K562 (cell line): Measurements from ENCODE around the gene NCOA3. TPM values are rescaled to one million over a fixed set of nuclear protein-coding genes. Genes with fewer than 3 reads are reported as not detected.

Experiments
- ATAC-seq: fragments of 200-7000 bp; cut with Tn5 transposase; 3 replicates; pipeline ENCODE4 v1.9.1; 2020; ENCODE audit warnings: moderate library complexity
- BruUV-seq: library from RNA; stranded (reverse); fragments of 400-500 nt; replicated peaks from 2 replicates; lab custom pipeline; 2021; lab: Mats Ljungman, UMichigan
- CTCF ChIA-PET: fragments of 300-600 bp; formaldehyde crosslinking; extraction: SDS; loops from one replicate; lab custom pipeline; 2021; ENCODE audit warnings: low intra/inter-chr PET ratio; lab: Yijun Ruan, JAX
- POLR2A ChIA-PET: fragments of 300-600, 350-650 bp; sonication (Branson Sonifier 250); formaldehyde crosslinking; extraction: SDS; loops from one replicate; lab custom pipeline; 2021; ENCODE audit warnings: antibody characterized with exemption, inconsistent platforms; lab: Yijun Ruan, JAX
- DNase-seq, 4 experiments: peaks; one replicate each; pipeline versions ENCODE4 v3.0.0 to v3.0.0-alpha.2; 2011 to 2018; ENCODE audit warnings: low spot score in 3 of 4, mixed read lengths in 3 of 4; ENCODE audit errors: extremely low read depth in 1 of 4
- FAIRE-seq: peaks from 2 replicates; lab custom pipeline; 2011; peaks lifted over from hg19 to GRCh38; lab: Jason Lieb, UNC
- H2AFZ ChIP-seq: 2 replicates; pipeline ENCODE4 v1.6.0; 2011; ENCODE audit warnings: low read depth, low read length, control low read depth, inconsistent platforms
- H3K27ac ChIP-seq: fragments of 200-600 bp; 3 replicates; pipeline ENCODE4 v1.8.0; 2011; ENCODE audit warnings: low read depth, mild to moderate bottlenecking, control low read depth, inconsistent platforms, low read length, moderate library complexity, mixed read lengths; ENCODE audit errors: extremely low read depth
- H3K27me3 ChIP-seq, 2 experiments: fragments of 300-600 bp in 1 of 2; 2 replicates in 1 of 2; 3 replicates in 1 of 2; pipeline versions ENCODE4 v1.6.0 to v1.8.0; 2011; ENCODE audit warnings: inconsistent platforms in 2 of 2, low read length in 2 of 2, mild to moderate bottlenecking in 1 of 2, mixed read lengths in 1 of 2, moderate library complexity in 1 of 2; ENCODE audit not compliant: control insufficient read depth in 2 of 2, insufficient read depth in 2 of 2
- H3K36me3 ChIP-seq: fragments of 300-600 bp; 3 replicates; pipeline ENCODE4 v1.8.0; 2011; ENCODE audit warnings: mild to moderate bottlenecking, low read length, inconsistent platforms; ENCODE audit not compliant: control insufficient read depth, insufficient read depth
- H3K4me1 ChIP-seq, 2 experiments: fragments of 200-600 bp in 1 of 2; replicated peaks in 1 of 2; 2 replicates in 1 of 2; 3 replicates in 1 of 2; pipeline versions ENCODE4 v1.5.1 to v1.8.0; 2011; ENCODE audit warnings: inconsistent platforms in 2 of 2, low read length in 2 of 2, mild to moderate bottlenecking in 1 of 2, mixed read lengths in 1 of 2, moderate library complexity in 1 of 2; ENCODE audit not compliant: control insufficient read depth in 2 of 2, insufficient read depth in 2 of 2
- H3K4me2 ChIP-seq: 2 replicates; pipeline ENCODE4 v1.6.1; 2011; ENCODE audit warnings: low read length, control low read depth, inconsistent platforms, mixed read lengths; ENCODE audit not compliant: insufficient read depth
- H3K4me3 ChIP-seq: fragments of 200-600 bp; sonication (generic), shearing (Covaris generic); 2 replicates; pipeline ENCODE4 v1.5.1; 2016; ENCODE audit warnings: control low read depth, inconsistent platforms
- H3K79me2 ChIP-seq: fragments of 200-600 bp; 3 replicates; pipeline ENCODE4 v1.8.0; 2011; ENCODE audit warnings: low read length, inconsistent platforms; ENCODE audit not compliant: control insufficient read depth, insufficient read depth
- H3K9ac ChIP-seq, 2 experiments: 2 replicates each; pipeline versions ENCODE4 v1.6.0 to v1.6.1; 2011; ENCODE audit warnings: low read depth in 2 of 2, low read length in 2 of 2, control low read depth in 1 of 2, inconsistent platforms in 1 of 2, mild to moderate bottlenecking in 1 of 2, mixed read lengths in 1 of 2; ENCODE audit not compliant: insufficient read depth in 1 of 2
- H3K9me1 ChIP-seq: one replicate; pipeline ENCODE4 v1.6.0; 2011; ENCODE audit warnings: inconsistent platforms, mild to moderate bottlenecking, low read length, moderate library complexity; ENCODE audit not compliant: control insufficient read depth, insufficient read depth
- H3K9me3 ChIP-seq: replicated peaks from 2 replicates; pipeline ENCODE4 v1.5.1; 2011; ENCODE audit warnings: low read depth, low read length, inconsistent platforms; ENCODE audit not compliant: control insufficient read depth, insufficient read depth
- H4K20me1 ChIP-seq: replicated peaks from 2 replicates; pipeline ENCODE4 v1.6.1; 2011; ENCODE audit warnings: low read length, inconsistent platforms, mixed read lengths; ENCODE audit not compliant: control insufficient read depth, insufficient read depth
- FOXM1 ChIP-seq, 2 experiments: fragments of 450-650 bp in 1 of 2; sonication (generic) in 1 of 2; formaldehyde crosslinking in 1 of 2; IDR thresholded peaks; 2 replicates each; pipeline versions ENCODE4 v1.6.1 to v1.9.0; 2017 to 2022; ENCODE audit warnings: low read depth in 2 of 2, mild to moderate bottlenecking in 2 of 2, missing genetic modification reagents in 1 of 2, moderate library complexity in 1 of 2
- MCM2 ChIP-seq: fragments of 450-650 bp; IDR thresholded peaks from 2 replicates; pipeline ENCODE4 v1.6.1; 2017; ENCODE audit warnings: low read depth, mild to moderate bottlenecking
- MED1 ChIP-seq: sonication (generic); formaldehyde crosslinking; IDR thresholded peaks from 2 replicates; pipeline ENCODE4 v1.8.1; 2023; ENCODE audit warnings: missing genetic modification reagents, borderline replicate concordance
- NR4A1 ChIP-seq, 2 experiments: fragments of 250-450 bp in 1 of 2; fragments of 450-650 bp in 1 of 2; sonication (Bioruptor Pico) in 1 of 2; IDR thresholded peaks; 2 replicates each; pipeline versions ENCODE4 v1.4.0 to v1.6.1; 2016 to 2020; ENCODE audit warnings: mild to moderate bottlenecking in 2 of 2, missing compliant biosample characterization in 1 of 2, missing genetic modification characterization in 1 of 2, moderate library complexity in 1 of 2
- PCBP1 ChIP-seq: fragments of 200-400 bp; formaldehyde crosslinking; IDR thresholded peaks from 2 replicates; pipeline ENCODE4 v1.6.1; 2018; ENCODE audit warnings: mild to moderate bottlenecking, low read depth, low read length; ENCODE audit not compliant: poor library complexity, severe bottlenecking
- PHB2 ChIP-seq: fragments of 450-650 bp; IDR thresholded peaks from 2 replicates; pipeline ENCODE4 v1.6.1; 2017; ENCODE audit warnings: low read depth
- RAD51 ChIP-seq: fragments of 450-650 bp; IDR thresholded peaks from 2 replicates; pipeline ENCODE4 v1.7.1; 2016; ENCODE audit warnings: low read depth, mild to moderate bottlenecking, borderline replicate concordance
- ZNF23 ChIP-seq: fragments of 250-450 bp; sonication (Bioruptor Pico); IDR thresholded peaks from 2 replicates; pipeline ENCODE4 v1.4.0; 2020; ENCODE audit warnings: mild to moderate bottlenecking
- ZNF316 ChIP-seq: fragments of 450-650 bp; IDR thresholded peaks from 2 replicates; pipeline ENCODE4 v1.6.1; 2016
- ZNF785 ChIP-seq: fragments of 250-450 bp; sonication (Bioruptor Pico); IDR thresholded peaks from 2 replicates; pipeline ENCODE4 v1.4.0; 2020; ENCODE audit warnings: mild to moderate bottlenecking
- WGBS: fragments of 100-300 bp; shearing (Covaris generic); methylation state at CpG from one replicate; pipeline ENCODE4 v1.1.6; 2016; ENCODE audit warnings: low coverage, mixed read lengths; ENCODE audit not compliant: insufficient coverage; ENCODE audit errors: missing lambda C conversion rate; 5-methylcytosine and 5-hydroxymethylcytosine counted together
- in situ Hi-C: fragments of 300-500 bp; cut with MboI; formaldehyde crosslinking; loops from 4 replicates; pipeline ENCODE4 v1.15.0; 2018; ENCODE audit warnings: inconsistent platforms, mixed read lengths
- intact Hi-C: fragments of 100-400 bp; cut with micrococcal nuclease; formaldehyde crosslinking; loops from 2 replicates; pipeline ENCODE4 v1.14.2; 2022
- polyA plus RNA-seq, 8 experiments: library from polyadenylated mRNA; depleted of rRNA in 4 of 8; stranded (reverse) in 5 of 8; unstranded in 3 of 8; fragments of >200 nt; fragmentation: Nextera tagmentation in 2 of 8; fragmentation: Illumina TruSeq in 1 of 8; extraction: Ambion mirVana in 2 of 8; extraction: Trizol in 1 of 8; gene quantifications; 2 replicates each; pipeline versions ENCODE4 v1.2.1 to v1.2.3, GENCODE V29; 2011 to 2014; ENCODE audit warnings: inconsistent platforms in 1 of 8, missing spikeins in 1 of 8
- total RNA-seq, 7 experiments: library from RNA; depleted of rRNA in 6 of 7; stranded (reverse); fragments of >200 nt in 6 of 7; fragmentation: Illumina TruSeq in 2 of 7; extraction: Trizol in 2 of 7; gene quantifications; 2 replicates each; pipeline versions ENCODE4 v1.2.1 to v1.2.3, GENCODE V29; 2011 to 2021; ENCODE audit warnings: low replicate concordance in 1 of 7
- TF ChIP-seq, protein P1 (sequence below): fragments of 450-650 bp; IDR thresholded peaks from 2 replicates; pipeline ENCODE4 v1.6.1; 2016; ENCODE audit warnings: mild to moderate bottlenecking, moderate library complexity

Gene NCOA3
- total and polyA plus RNA-seq, 9 of the 15 experiments (the other 6 are each of a cell fraction or from before 2014, with no cell fraction given): 3.2 to 24.3 (median 14.4) TPM

DNA sequence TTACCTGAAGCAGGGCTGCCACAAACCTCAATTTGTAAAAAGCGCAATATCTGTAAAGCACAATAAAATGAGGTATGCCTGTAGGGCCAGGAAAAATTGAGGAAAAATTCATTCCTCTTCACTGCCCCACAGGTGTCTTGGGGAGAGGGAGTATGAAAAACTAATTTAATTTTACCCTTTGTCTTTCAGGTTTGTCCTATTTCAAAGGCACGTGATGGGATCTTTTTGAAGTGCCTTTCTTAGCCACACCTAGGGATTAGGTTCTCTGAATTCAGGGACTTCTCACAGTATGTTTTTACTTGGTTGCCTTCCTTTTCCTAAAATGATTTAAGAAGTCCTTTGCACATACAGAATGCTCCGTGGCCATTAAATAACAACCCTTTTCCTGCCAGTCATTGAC is 71.9 kb downstream of the NCOA3 start:
- in situ Hi-C loops: no loop called here
- FAIRE-seq: peak; percentile 37
- TF ChIP-seq ZNF316 (no peak), RAD51 (peak; percentile 40; the same call in 1 of the 2 replicates), ZNF785 (CRISPR knock-in tag) (no peak), MED1 (CRISPR knock-in tag) (no peak), NR4A1 (CRISPR knock-in tag; IDR thresholded peaks at IDR 0.05) (no peak), NR4A1 (tag; IDR thresholded peaks at IDR 0.05) (no peak), ZNF23 (CRISPR knock-in tag) (no peak), FOXM1 (IDR thresholded peaks at IDR 0.05; ENCODE audit: low read depth) (no peak), FOXM1 (CRISPR knock-in tag; IDR thresholded peaks at IDR 0.05; ENCODE audit: low read depth) (no peak), MCM2 (no peak), PCBP1 (no peak), PHB2 (no peak)
- TF ChIP-seq, protein P1, sequence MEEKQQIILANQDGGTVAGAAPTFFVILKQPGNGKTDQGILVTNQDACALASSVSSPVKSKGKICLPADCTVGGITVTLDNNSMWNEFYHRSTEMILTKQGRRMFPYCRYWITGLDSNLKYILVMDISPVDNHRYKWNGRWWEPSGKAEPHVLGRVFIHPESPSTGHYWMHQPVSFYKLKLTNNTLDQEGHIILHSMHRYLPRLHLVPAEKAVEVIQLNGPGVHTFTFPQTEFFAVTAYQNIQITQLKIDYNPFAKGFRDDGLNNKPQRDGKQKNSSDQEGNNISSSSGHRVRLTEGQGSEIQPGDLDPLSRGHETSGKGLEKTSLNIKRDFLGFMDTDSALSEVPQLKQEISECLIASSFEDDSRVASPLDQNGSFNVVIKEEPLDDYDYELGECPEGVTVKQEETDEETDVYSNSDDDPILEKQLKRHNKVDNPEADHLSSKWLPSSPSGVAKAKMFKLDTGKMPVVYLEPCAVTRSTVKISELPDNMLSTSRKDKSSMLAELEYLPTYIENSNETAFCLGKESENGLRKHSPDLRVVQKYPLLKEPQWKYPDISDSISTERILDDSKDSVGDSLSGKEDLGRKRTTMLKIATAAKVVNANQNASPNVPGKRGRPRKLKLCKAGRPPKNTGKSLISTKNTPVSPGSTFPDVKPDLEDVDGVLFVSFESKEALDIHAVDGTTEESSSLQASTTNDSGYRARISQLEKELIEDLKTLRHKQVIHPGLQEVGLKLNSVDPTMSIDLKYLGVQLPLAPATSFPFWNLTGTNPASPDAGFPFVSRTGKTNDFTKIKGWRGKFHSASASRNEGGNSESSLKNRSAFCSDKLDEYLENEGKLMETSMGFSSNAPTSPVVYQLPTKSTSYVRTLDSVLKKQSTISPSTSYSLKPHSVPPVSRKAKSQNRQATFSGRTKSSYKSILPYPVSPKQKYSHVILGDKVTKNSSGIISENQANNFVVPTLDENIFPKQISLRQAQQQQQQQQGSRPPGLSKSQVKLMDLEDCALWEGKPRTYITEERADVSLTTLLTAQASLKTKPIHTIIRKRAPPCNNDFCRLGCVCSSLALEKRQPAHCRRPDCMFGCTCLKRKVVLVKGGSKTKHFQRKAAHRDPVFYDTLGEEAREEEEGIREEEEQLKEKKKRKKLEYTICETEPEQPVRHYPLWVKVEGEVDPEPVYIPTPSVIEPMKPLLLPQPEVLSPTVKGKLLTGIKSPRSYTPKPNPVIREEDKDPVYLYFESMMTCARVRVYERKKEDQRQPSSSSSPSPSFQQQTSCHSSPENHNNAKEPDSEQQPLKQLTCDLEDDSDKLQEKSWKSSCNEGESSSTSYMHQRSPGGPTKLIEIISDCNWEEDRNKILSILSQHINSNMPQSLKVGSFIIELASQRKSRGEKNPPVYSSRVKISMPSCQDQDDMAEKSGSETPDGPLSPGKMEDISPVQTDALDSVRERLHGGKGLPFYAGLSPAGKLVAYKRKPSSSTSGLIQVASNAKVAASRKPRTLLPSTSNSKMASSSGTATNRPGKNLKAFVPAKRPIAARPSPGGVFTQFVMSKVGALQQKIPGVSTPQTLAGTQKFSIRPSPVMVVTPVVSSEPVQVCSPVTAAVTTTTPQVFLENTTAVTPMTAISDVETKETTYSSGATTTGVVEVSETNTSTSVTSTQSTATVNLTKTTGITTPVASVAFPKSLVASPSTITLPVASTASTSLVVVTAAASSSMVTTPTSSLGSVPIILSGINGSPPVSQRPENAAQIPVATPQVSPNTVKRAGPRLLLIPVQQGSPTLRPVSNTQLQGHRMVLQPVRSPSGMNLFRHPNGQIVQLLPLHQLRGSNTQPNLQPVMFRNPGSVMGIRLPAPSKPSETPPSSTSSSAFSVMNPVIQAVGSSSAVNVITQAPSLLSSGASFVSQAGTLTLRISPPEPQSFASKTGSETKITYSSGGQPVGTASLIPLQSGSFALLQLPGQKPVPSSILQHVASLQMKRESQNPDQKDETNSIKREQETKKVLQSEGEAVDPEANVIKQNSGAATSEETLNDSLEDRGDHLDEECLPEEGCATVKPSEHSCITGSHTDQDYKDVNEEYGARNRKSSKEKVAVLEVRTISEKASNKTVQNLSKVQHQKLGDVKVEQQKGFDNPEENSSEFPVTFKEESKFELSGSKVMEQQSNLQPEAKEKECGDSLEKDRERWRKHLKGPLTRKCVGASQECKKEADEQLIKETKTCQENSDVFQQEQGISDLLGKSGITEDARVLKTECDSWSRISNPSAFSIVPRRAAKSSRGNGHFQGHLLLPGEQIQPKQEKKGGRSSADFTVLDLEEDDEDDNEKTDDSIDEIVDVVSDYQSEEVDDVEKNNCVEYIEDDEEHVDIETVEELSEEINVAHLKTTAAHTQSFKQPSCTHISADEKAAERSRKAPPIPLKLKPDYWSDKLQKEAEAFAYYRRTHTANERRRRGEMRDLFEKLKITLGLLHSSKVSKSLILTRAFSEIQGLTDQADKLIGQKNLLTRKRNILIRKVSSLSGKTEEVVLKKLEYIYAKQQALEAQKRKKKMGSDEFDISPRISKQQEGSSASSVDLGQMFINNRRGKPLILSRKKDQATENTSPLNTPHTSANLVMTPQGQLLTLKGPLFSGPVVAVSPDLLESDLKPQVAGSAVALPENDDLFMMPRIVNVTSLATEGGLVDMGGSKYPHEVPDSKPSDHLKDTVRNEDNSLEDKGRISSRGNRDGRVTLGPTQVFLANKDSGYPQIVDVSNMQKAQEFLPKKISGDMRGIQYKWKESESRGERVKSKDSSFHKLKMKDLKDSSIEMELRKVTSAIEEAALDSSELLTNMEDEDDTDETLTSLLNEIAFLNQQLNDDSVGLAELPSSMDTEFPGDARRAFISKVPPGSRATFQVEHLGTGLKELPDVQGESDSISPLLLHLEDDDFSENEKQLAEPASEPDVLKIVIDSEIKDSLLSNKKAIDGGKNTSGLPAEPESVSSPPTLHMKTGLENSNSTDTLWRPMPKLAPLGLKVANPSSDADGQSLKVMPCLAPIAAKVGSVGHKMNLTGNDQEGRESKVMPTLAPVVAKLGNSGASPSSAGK: peak; percentile 45; the same call in 1 of the 2 replicates

More for the DNA sequence above, 71.9 kb downstream of the NCOA3 start:
- Histone ChIP-seq H3K79me2 (peaks cover 51% of the 10 kb centered on the region), H3K27me3 (no peaks in the 10 kb centered on the region), H3K4me2 (peak overlapping the region; percentile 35), H3K9me3 (no peaks in the 10 kb centered on the region), H2AFZ (peak overlapping the region; percentile 62), H3K4me3 (no peak overlapping the region), H3K27ac (peak overlapping the region; percentile 83), H3K36me3 (no peaks in the 10 kb centered on the region), H3K4me1 (peaks cover 2 to 33% of the 10 kb centered on the region in 2 experiments; a peak in 4 of 5 replicates), H3K9me1 (no peaks in the 10 kb centered on the region), H3K9ac (peak overlapping the region in 1 of 2 experiments; percentile 67; a peak in 2 of 4 replicates), H4K20me1 (no peaks in the 10 kb centered on the region)
- intact Hi-C loops: no loop called here
- BruUV-seq: no TSS peak
- 16% methylated on average over 3 of the region's 3 CpGs for WGBS
- no peak for DNase-seq
- 0 out of 3 replicates have a peak, but pooled peaks have one; percentile 5 for ATAC-seq
- POLR2A ChIA-PET: interaction anchor here (0.8 to 1.8 kb wide), 3 partner anchors 10 to 36 kb away, joined by 3 to 11 read pairs (median 6); no protein-coding TSS in a partner anchor
- CTCF ChIA-PET: no interaction called here
